IMR-90 (cell line): Measurements from ENCODE around the gene KIF5C. TPM values are rescaled to one million over a fixed set of nuclear protein-coding genes. Genes with fewer than 3 reads are reported as not detected.

ENCODE experiments used
- ATAC-seq: fragments of 200-7000 bp; cut with Tn5 transposase; 2 replicates; pipeline ENCODE4 v1.9.1; 2020; ENCODE audit warnings: low read depth, mild to moderate bottlenecking, moderate library complexity
- BruUV-seq: library from RNA; stranded (reverse); fragments of 400-500 nt; replicated peaks from 2 replicates; lab custom pipeline; 2021; lab: Mats Ljungman, UMichigan
- CTCF ChIA-PET: fragments of 300-600 bp; formaldehyde crosslinking; extraction: SDS; loops from one replicate; lab custom pipeline; 2021; ENCODE audit warnings: antibody characterized with exemption; lab: Yijun Ruan, JAX
- POLR2A ChIA-PET: fragments of 300-600 bp; sonication (Branson Sonifier 250); formaldehyde crosslinking; loops from one replicate; lab custom pipeline; 2022; ENCODE audit warnings: antibody characterized with exemption; ENCODE audit not compliant: unreplicated experiment; lab: Charles Lee
- DNase-seq: peaks from one replicate; pipeline ENCODE4 v3.0.0; 2013
- H2AFZ ChIP-seq: replicated peaks from 2 replicates; pipeline ENCODE3; 2013; ENCODE audit warnings: low read length, mild to moderate bottlenecking; ENCODE audit not compliant: poor library complexity
- H2AK5ac ChIP-seq: 2 replicates; pipeline ENCODE4 v1.6.1; 2013; ENCODE audit warnings: low read depth, low read length, inconsistent platforms
- H2AK9ac ChIP-seq: replicated peaks from 2 replicates; pipeline ENCODE3; 2013; ENCODE audit warnings: mild to moderate bottlenecking, low read depth, low read length, moderate library complexity; ENCODE audit not compliant: poor library complexity
- H2BK120ac ChIP-seq: 2 replicates; pipeline ENCODE4 v1.6.1; 2013; ENCODE audit warnings: low read depth, low read length, inconsistent platforms
- H2BK15ac ChIP-seq: 3 replicates; pipeline ENCODE4 v1.6.1; 2013; ENCODE audit warnings: low read depth, low read length, inconsistent platforms
- H2BK20ac ChIP-seq: 2 replicates; pipeline ENCODE4 v1.6.1; 2013; ENCODE audit warnings: low read depth, mild to moderate bottlenecking, inconsistent platforms, low read length, moderate library complexity
- H2BK5ac ChIP-seq: 2 replicates; pipeline ENCODE4 v1.6.1; 2013; ENCODE audit warnings: mild to moderate bottlenecking, low read depth, low read length, inconsistent platforms; ENCODE audit not compliant: poor library complexity, severe bottlenecking
- H3K14ac ChIP-seq: replicated peaks from 2 replicates; pipeline ENCODE4 v1.6.1; 2013; ENCODE audit warnings: low read depth, low read length, inconsistent platforms
- H3K18ac ChIP-seq: 2 replicates; pipeline ENCODE4 v1.6.1; 2013; ENCODE audit warnings: low read depth, low read length, control low read depth
- H3K23ac ChIP-seq: 2 replicates; pipeline ENCODE4 v1.6.1; 2013; ENCODE audit warnings: low read depth, low read length, inconsistent platforms
- H3K27ac ChIP-seq: 2 replicates; pipeline ENCODE4 v1.5.1; 2013; ENCODE audit warnings: mild to moderate bottlenecking, control low read depth, low read length; ENCODE audit not compliant: insufficient read depth
- H3K27me3 ChIP-seq: 2 replicates; pipeline ENCODE4 v1.6.1; 2013; ENCODE audit warnings: low read length; ENCODE audit not compliant: control insufficient read depth, insufficient read depth
- H3K36me3 ChIP-seq: 2 replicates; pipeline ENCODE4 v1.6.1; 2013; ENCODE audit warnings: low read length, mixed read lengths; ENCODE audit not compliant: control insufficient read depth, insufficient read depth
- H3K4ac ChIP-seq: 2 replicates; pipeline ENCODE4 v1.6.1; 2013; ENCODE audit warnings: low read depth, low read length, inconsistent platforms
- H3K4me1 ChIP-seq: 2 replicates; pipeline ENCODE4 v1.6.1; 2013; ENCODE audit warnings: low read length, mixed read lengths; ENCODE audit not compliant: control insufficient read depth, insufficient read depth
- H3K4me2 ChIP-seq: 2 replicates; pipeline ENCODE4 v1.6.1; 2013; ENCODE audit warnings: low read depth, mild to moderate bottlenecking, control low read depth, low read length, moderate library complexity
- H3K4me3 ChIP-seq: 2 replicates; pipeline ENCODE4 v1.5.1; 2013; ENCODE audit warnings: low read depth, mild to moderate bottlenecking, control low read depth, low read length, moderate library complexity; ENCODE audit not compliant: insufficient read depth
- H3K56ac ChIP-seq: 2 replicates; pipeline ENCODE4 v1.6.1; 2013; ENCODE audit warnings: low read length, inconsistent platforms; ENCODE audit not compliant: insufficient read depth; ENCODE audit errors: extremely low read depth
- H3K79me1 ChIP-seq, 2 experiments: 2 replicates each; pipeline ENCODE4 v1.6.1; 2013; ENCODE audit warnings: low read length in 2 of 2, inconsistent platforms in 1 of 2, low read depth in 1 of 2
- H3K9ac ChIP-seq: 2 replicates; pipeline ENCODE4 v1.6.1; 2013; ENCODE audit warnings: low read depth, low read length, control low read depth
- H3K9me1 ChIP-seq: 2 replicates; pipeline ENCODE4 v1.6.1; 2013; ENCODE audit warnings: low read length, inconsistent platforms; ENCODE audit not compliant: insufficient read depth
- H3K9me3 ChIP-seq: 2 replicates; pipeline ENCODE4 v1.6.1; 2013; ENCODE audit warnings: low read length; ENCODE audit not compliant: control insufficient read depth, insufficient read depth
- H4K20me1 ChIP-seq: 2 replicates; pipeline ENCODE4 v1.6.1; 2013; ENCODE audit warnings: low read length, inconsistent platforms; ENCODE audit not compliant: insufficient read depth
- H4K5ac ChIP-seq: 2 replicates; pipeline ENCODE4 v1.6.1; 2013; ENCODE audit warnings: mild to moderate bottlenecking, low read depth, low read length, control low read depth
- H4K8ac ChIP-seq, 2 experiments: 2 replicates each; pipeline ENCODE4 v1.6.1; 2013; ENCODE audit warnings: low read depth in 2 of 2, low read length in 2 of 2, control low read depth in 1 of 2, inconsistent platforms in 1 of 2
- H4K91ac ChIP-seq: 2 replicates; pipeline ENCODE4 v1.6.1; 2013; ENCODE audit warnings: low read depth, low read length, inconsistent platforms; ENCODE audit not compliant: insufficient read depth
- BHLHE40 ChIP-seq: fragments of 150-350 bp; IDR thresholded peaks from 2 replicates; pipeline ENCODE4 v1.6.1; 2016; ENCODE audit warnings: mild to moderate bottlenecking, low read depth, low read length
- CEBPB ChIP-seq: IDR thresholded peaks from 2 replicates; pipeline ENCODE4 v1.6.1; 2012; ENCODE audit warnings: low read depth, low read length, improper control_type of control experiment
- CHD1 ChIP-seq: IDR thresholded peaks from 2 replicates; pipeline ENCODE4 v1.6.1; 2012; ENCODE audit warnings: low read depth, low read length, improper control_type of control experiment
- FOS ChIP-seq: fragments of 150-350 bp; IDR thresholded peaks from 2 replicates; pipeline ENCODE4 v1.6.1; 2016; ENCODE audit warnings: low read depth, low read length
- MAFK ChIP-seq: IDR thresholded peaks from 2 replicates; pipeline ENCODE4 v1.6.1; 2012; ENCODE audit warnings: low read depth, low read length, improper control_type of control experiment
- MAZ ChIP-seq: IDR thresholded peaks from 2 replicates; pipeline ENCODE4 v1.6.1; 2012; ENCODE audit warnings: low read depth, mild to moderate bottlenecking, low read length, improper control_type of control experiment, moderate library complexity, borderline replicate concordance
- MXI1 ChIP-seq: IDR thresholded peaks from 2 replicates; pipeline ENCODE4 v1.6.1; 2012; ENCODE audit warnings: low read depth, mild to moderate bottlenecking, low read length, moderate library complexity, borderline replicate concordance
- NFE2L2 ChIP-seq: fragments of 150-350 bp; IDR thresholded peaks from 2 replicates; pipeline ENCODE4 v1.6.1; 2016; ENCODE audit warnings: low read depth, mild to moderate bottlenecking, low read length
- POLR2A ChIP-seq: IDR thresholded peaks from 2 replicates; pipeline ENCODE4 v1.6.1; 2012; ENCODE audit warnings: mild to moderate bottlenecking, low read depth, low read length
- RAD21 ChIP-seq: IDR thresholded peaks from 2 replicates; pipeline ENCODE4 v1.6.1; 2012; ENCODE audit warnings: low read length, improper control_type of control experiment
- RCOR1 ChIP-seq: IDR thresholded peaks from 2 replicates; pipeline ENCODE4 v1.6.1; 2012; ENCODE audit warnings: mild to moderate bottlenecking, low read length, improper control_type of control experiment; ENCODE audit not compliant: insufficient replicate concordance
- RFX5 ChIP-seq: IDR thresholded peaks from 2 replicates; pipeline ENCODE4 v1.8.0; 2012; ENCODE audit warnings: low read depth, mild to moderate bottlenecking, low read length, moderate library complexity
- SMC3 ChIP-seq: fragments of 150-350 bp; IDR thresholded peaks from 2 replicates; pipeline ENCODE4 v1.6.1; 2016; ENCODE audit warnings: low read depth, mild to moderate bottlenecking, antibody characterized with exemption, low read length, moderate library complexity
- WGBS, 2 experiments: methylation state at CpG; one replicate each; pipeline versions ENCODE4 v1.1.5 to v1.1.7; 2013; ENCODE audit warnings: missing lambda C conversion rate in 2 of 2; ENCODE audit not compliant: insufficient read length in 1 of 2; ENCODE audit errors: extremely low coverage in 2 of 2; 5-methylcytosine and 5-hydroxymethylcytosine counted together
- dilution Hi-C: fragments of 300-500 bp; cut with HindIII; formaldehyde crosslinking; loops from one replicate; pipeline ENCODE4 v1.14.3; 2018; ENCODE audit warnings: low sequenced_read_pairs; ENCODE audit not compliant: unreplicated experiment
- in situ Hi-C: fragments of 300-500 bp; cut with MboI; formaldehyde crosslinking; loops from 3 replicates; pipeline ENCODE4 v1.14.3; 2019; ENCODE audit warnings: low sequenced_read_pairs, inconsistent platforms, mixed read lengths
- intact Hi-C: fragments of 100-400 bp; cut with micrococcal nuclease; formaldehyde crosslinking; loops from 2 replicates; pipeline ENCODE4 v1.10.0; 2022
- polyA plus RNA-seq, 3 experiments: library from polyadenylated mRNA; depleted of rRNA; stranded (reverse); fragments of >200 nt; gene quantifications; 2 replicates each; pipeline ENCODE4 v1.2.3, GENCODE V29; 2012; ENCODE audit warnings: low replicate concordance in 1 of 3
- total RNA-seq: library from RNA; depleted of rRNA; stranded (reverse); fragments of >200 nt; gene quantifications from 2 replicates; pipeline ENCODE4 v1.2.3, GENCODE V29; 2012
- TF ChIP-seq, protein P1 (sequence below): fragments of 150-350 bp; IDR thresholded peaks from 2 replicates; pipeline ENCODE4 v1.6.1; 2016; ENCODE audit warnings: low read depth, mild to moderate bottlenecking, low read length, moderate library complexity, borderline replicate concordance
- TF ChIP-seq, protein P2 (sequence below): conservative IDR thresholded peaks from 2 replicates; pipeline ENCODE4 v1.5.1; 2012; ENCODE audit warnings: mild to moderate bottlenecking, low read depth, low read length, improper control_type of control experiment
- TF ChIP-seq, protein P3 (sequence below): fragments of 150-350 bp; IDR thresholded peaks from 2 replicates; pipeline ENCODE4 v1.6.1; 2017; ENCODE audit warnings: mild to moderate bottlenecking, antibody characterized with exemption, low read length, low read depth

Gene KIF5C
- total and polyA plus RNA-seq, 2 of the 4 experiments (the other 2 are of a cell fraction), result 0.10 to 0.18 TPM

DNA sequence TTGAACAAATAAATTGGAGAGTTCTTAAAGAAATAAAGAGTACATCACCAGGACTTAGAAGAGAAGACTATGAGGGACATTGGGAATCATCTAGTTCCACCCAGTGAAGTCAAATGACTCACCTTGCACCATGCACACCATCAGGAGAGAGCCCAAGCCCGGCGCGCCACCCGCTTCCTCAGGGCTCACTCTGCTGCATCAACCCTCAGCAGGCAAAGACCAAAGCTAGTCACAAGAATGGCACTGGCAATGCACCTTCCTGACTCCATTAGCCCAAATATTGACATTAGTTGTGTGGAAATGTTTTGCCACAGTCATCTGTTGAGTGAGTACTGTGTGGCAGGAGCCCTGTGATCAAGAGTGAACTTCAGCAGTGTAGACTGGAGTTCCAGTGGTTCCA lies 156.4 kb downstream of the KIF5C start:
- H4K8ac ChIP-seq, result no peak overlapping the region
- no peak overlapping the region for H2AK9ac ChIP-seq
- H3K4ac ChIP-seq, result no peak overlapping the region
- no peak overlapping the region for H2AFZ ChIP-seq
- BruUV-seq, result no TSS peak
- H3K18ac ChIP-seq, result no peak overlapping the region
- no peak overlapping the region for H4K5ac ChIP-seq
- no peak overlapping the region for H3K4me3 ChIP-seq
- H2BK20ac ChIP-seq, result no peak overlapping the region
- H3K4me1 ChIP-seq, result no peaks in the 10 kb centered on the region
- no peaks in the 10 kb centered on the region for H4K20me1 ChIP-seq
- H3K27ac ChIP-seq, result no peak overlapping the region
- in situ Hi-C loops, result no loop called here
- H3K9me1 ChIP-seq, result no peaks in the 10 kb centered on the region
- H2BK15ac ChIP-seq, result no peak overlapping the region
- H3K56ac ChIP-seq, result no peak overlapping the region
- H4K91ac ChIP-seq, result no peak overlapping the region
- H3K9ac ChIP-seq, result no peak overlapping the region
- no peaks in the 10 kb centered on the region for H3K79me1 ChIP-seq
- H3K9me3 ChIP-seq, result no peaks in the 10 kb centered on the region
- no CpG with 5 or more reads among the region's 4 CpGs for WGBS, 2 experiments
- ChIA-PET POLR2A (no interaction called here), CTCF (interaction anchor here (1.0 kb wide), 1 partner anchor 530 kb away, joined by 4 read pairs; no protein-coding TSS in a partner anchor)
- dilution Hi-C loops, result no loop called here
- no peak overlapping the region for H2BK5ac ChIP-seq
- no peaks in the 10 kb centered on the region for H3K36me3 ChIP-seq
- DNase-seq (no peak), ATAC-seq (no peak)
- peaks cover 19% of the 10 kb centered on the region for H3K27me3 ChIP-seq
- no peak overlapping the region for H3K4me2 ChIP-seq
- intact Hi-C loops, result no loop called here
- H3K14ac ChIP-seq, result no peak overlapping the region
- H2AK5ac ChIP-seq, result no peak overlapping the region
- no peak overlapping the region for H3K23ac ChIP-seq
- no peak for TF ChIP-seq RFX5
- no peak for TF ChIP-seq BHLHE40
- no peak for TF ChIP-seq NFE2L2
- no peak for TF ChIP-seq FOS
- TF ChIP-seq MAFK, result no peak
- no peak for TF ChIP-seq SMC3
- TF ChIP-seq, protein P1, sequence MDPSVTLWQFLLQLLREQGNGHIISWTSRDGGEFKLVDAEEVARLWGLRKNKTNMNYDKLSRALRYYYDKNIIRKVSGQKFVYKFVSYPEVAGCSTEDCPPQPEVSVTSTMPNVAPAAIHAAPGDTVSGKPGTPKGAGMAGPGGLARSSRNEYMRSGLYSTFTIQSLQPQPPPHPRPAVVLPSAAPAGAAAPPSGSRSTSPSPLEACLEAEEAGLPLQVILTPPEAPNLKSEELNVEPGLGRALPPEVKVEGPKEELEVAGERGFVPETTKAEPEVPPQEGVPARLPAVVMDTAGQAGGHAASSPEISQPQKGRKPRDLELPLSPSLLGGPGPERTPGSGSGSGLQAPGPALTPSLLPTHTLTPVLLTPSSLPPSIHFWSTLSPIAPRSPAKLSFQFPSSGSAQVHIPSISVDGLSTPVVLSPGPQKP, result no peak
- no peak for TF ChIP-seq CEBPB
- TF ChIP-seq MAZ, result no peak
- no peak for TF ChIP-seq MXI1
- no peak for TF ChIP-seq RCOR1
- TF ChIP-seq, protein P2, sequence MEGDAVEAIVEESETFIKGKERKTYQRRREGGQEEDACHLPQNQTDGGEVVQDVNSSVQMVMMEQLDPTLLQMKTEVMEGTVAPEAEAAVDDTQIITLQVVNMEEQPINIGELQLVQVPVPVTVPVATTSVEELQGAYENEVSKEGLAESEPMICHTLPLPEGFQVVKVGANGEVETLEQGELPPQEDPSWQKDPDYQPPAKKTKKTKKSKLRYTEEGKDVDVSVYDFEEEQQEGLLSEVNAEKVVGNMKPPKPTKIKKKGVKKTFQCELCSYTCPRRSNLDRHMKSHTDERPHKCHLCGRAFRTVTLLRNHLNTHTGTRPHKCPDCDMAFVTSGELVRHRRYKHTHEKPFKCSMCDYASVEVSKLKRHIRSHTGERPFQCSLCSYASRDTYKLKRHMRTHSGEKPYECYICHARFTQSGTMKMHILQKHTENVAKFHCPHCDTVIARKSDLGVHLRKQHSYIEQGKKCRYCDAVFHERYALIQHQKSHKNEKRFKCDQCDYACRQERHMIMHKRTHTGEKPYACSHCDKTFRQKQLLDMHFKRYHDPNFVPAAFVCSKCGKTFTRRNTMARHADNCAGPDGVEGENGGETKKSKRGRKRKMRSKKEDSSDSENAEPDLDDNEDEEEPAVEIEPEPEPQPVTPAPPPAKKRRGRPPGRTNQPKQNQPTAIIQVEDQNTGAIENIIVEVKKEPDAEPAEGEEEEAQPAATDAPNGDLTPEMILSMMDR, result no peak
- TF ChIP-seq, protein P3, sequence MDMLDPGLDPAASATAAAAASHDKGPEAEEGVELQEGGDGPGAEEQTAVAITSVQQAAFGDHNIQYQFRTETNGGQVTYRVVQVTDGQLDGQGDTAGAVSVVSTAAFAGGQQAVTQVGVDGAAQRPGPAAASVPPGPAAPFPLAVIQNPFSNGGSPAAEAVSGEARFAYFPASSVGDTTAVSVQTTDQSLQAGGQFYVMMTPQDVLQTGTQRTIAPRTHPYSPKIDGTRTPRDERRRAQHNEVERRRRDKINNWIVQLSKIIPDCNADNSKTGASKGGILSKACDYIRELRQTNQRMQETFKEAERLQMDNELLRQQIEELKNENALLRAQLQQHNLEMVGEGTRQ, result no peak
- TF ChIP-seq CHD1, result no peak
- TF ChIP-seq POLR2A, result no peak
- TF ChIP-seq RAD21, result no peak
- H2BK120ac ChIP-seq, result no peak overlapping the region
